CD4-positive, alpha-beta memory T cell (primary cell): Measurements from ENCODE around the gene DRAXIN. TPM values are rescaled to one million over a fixed set of nuclear protein-coding genes. Genes with fewer than 3 reads are reported as not detected.

ENCODE experiments used
- CTCF ChIA-PET: fragments of 350-600 bp; sonication (Branson Sonifier 250); formaldehyde crosslinking; loops from one replicate; lab custom pipeline; 2021; ENCODE audit warnings: inconsistent platforms; ENCODE audit not compliant: partially characterized antibody; lab: Charles Lee
- POLR2A ChIA-PET: fragments of 350-600 bp; sonication (Branson Sonifier 250); formaldehyde crosslinking; loops from one replicate; lab custom pipeline; 2021; ENCODE audit not compliant: partially characterized antibody; lab: Charles Lee
- DNase-seq, 5 donors: peaks; one replicate each; pipeline versions ENCODE4 v3.0.0 to v3.0.0-alpha.2; 2020 to 2022; ENCODE audit warnings: mixed read lengths in 1 of 5
- H3K27ac ChIP-seq: one replicate; pipeline ENCODE4 v1.7.0; 2013; ENCODE audit warnings: low read depth, low read length
- H3K27me3 ChIP-seq: 2 replicates; pipeline ENCODE4 v1.7.0; 2013; ENCODE audit warnings: mild to moderate bottlenecking, low read length, moderate library complexity; ENCODE audit not compliant: insufficient read depth
- H3K36me3 ChIP-seq: 2 replicates; pipeline ENCODE4 v1.7.0; 2013; ENCODE audit warnings: mild to moderate bottlenecking, low read length, moderate library complexity; ENCODE audit not compliant: insufficient read depth
- H3K4me1 ChIP-seq: 2 replicates; pipeline ENCODE4 v1.7.0; 2013; ENCODE audit warnings: mild to moderate bottlenecking, low read length, moderate library complexity; ENCODE audit not compliant: insufficient read depth
- H3K4me3 ChIP-seq, 2 donors: one replicate each; pipeline ENCODE4 v1.7.0; 2013; ENCODE audit warnings: low read length in 2 of 2, mild to moderate bottlenecking in 1 of 2
- H3K9me3 ChIP-seq, 2 donors: one replicate each; pipeline ENCODE4 v1.7.0; 2013; ENCODE audit warnings: low read length in 2 of 2, control low read depth in 1 of 2; ENCODE audit not compliant: control insufficient read depth in 1 of 2
- H3K27ac Mint-ChIP-seq, 7 donors: one replicate each; pipeline ENCODE4 v1.8.0; 2020 to 2021; ENCODE audit warnings: mixed read lengths in 7 of 7, mild to moderate bottlenecking in 6 of 7, inconsistent platforms in 3 of 7, moderate library complexity in 3 of 7
- H3K27me3 Mint-ChIP-seq, 2 donors: one replicate each; pipeline ENCODE4 v1.8.0; 2020 to 2021; ENCODE audit warnings: mixed read lengths in 2 of 2
- H3K36me3 Mint-ChIP-seq, 2 donors: one replicate each; pipeline ENCODE4 v1.8.0; 2020 to 2021; ENCODE audit warnings: mixed read lengths in 2 of 2, inconsistent platforms in 1 of 2, mild to moderate bottlenecking in 1 of 2
- H3K4me1 Mint-ChIP-seq, 4 donors: one replicate each; pipeline ENCODE4 v1.8.0; 2020 to 2021; ENCODE audit warnings: mixed read lengths in 4 of 4, mild to moderate bottlenecking in 1 of 4
- H3K4me3 Mint-ChIP-seq, 8 donors: one replicate each; pipeline ENCODE4 v1.8.0; 2020 to 2021; ENCODE audit warnings: mixed read lengths in 8 of 8, mild to moderate bottlenecking in 7 of 8, moderate library complexity in 6 of 8, inconsistent platforms in 3 of 8
- H3K9me3 Mint-ChIP-seq, 8 donors: one replicate each; pipeline ENCODE4 v1.8.0; 2020 to 2021; ENCODE audit warnings: mixed read lengths in 8 of 8, mild to moderate bottlenecking in 5 of 8, inconsistent platforms in 3 of 8, moderate library complexity in 1 of 8
- intact Hi-C: fragments of 100-400 bp; cut with micrococcal nuclease; formaldehyde crosslinking; loops from one replicate; pipeline ENCODE4 v1.15.1; 2023
- polyA plus RNA-seq, 2 donors: library from polyadenylated mRNA; unstranded; fragments of 300-500 nt; fragmentation: Illumina TruSeq; gene quantifications; one replicate each; pipeline ENCODE4 v1.2.3, GENCODE V29; 2021
- total RNA-seq, 2 experiments: library from RNA; stranded (reverse); gene quantifications; one replicate each; pipeline ENCODE4 v1.2.3, GENCODE V29; 2021

The DRAXIN gene
- total and polyA plus RNA-seq, 4 experiments from 2014 or later = 0.07 to 0.23 (median 0.17) TPM; not detected in 1

- H3K4me3 ChIP-seq = peak within 1 kb of the TSS; percentile 55 to 58
- no peaks in the 10 kb centered on the region for H3K9me3 ChIP-seq
- peak within 1 kb of the TSS; percentile 38 for H3K27ac ChIP-seq
- H3K27me3 Mint-ChIP-seq = no peaks in the 10 kb centered on the region
- H3K4me1 Mint-ChIP-seq = peaks cover 11 to 44% (median 31%) of the 10 kb centered on the region in 4 donors
- H3K27me3 ChIP-seq = no peaks in the 10 kb centered on the region
- peak; percentile 50 to 77 (median 67) for DNase-seq
- H3K9me3 Mint-ChIP-seq = no peaks in the 10 kb centered on the region
- ChIA-PET POLR2A (interaction anchor here (0.7 to 8.1 kb wide), 9 partner anchors 9 to 642 kb away, joined by 3 to 73 read pairs (median 4); partner anchors contain the start of genes AGTRAP, FBXO6, MAD2L2 and TARDBP), CTCF (interaction anchor here (1.0 to 13.4 kb wide), 7 partner anchors 10 to 66 kb away, joined by 3 to 165 read pairs (median 4); partner anchors contain the start of gene FBXO6)
- peak within 1 kb of the TSS in 5 of 7 donors; percentile 6 to 75 (median 60) for H3K27ac Mint-ChIP-seq
- intact Hi-C loops = loop anchor here (1.0 kb wide), 2 partner anchors 10 to 27 kb away; partner anchors contain the start of genes FBXO6 and MAD2L2
- H3K4me1 ChIP-seq = peaks cover 32% of the 10 kb centered on the region
- peaks cover 0 to 7% of the 10 kb centered on the region in 2 donors for H3K36me3 Mint-ChIP-seq
- H3K36me3 ChIP-seq = peaks cover 7% of the 10 kb centered on the region
- H3K4me3 Mint-ChIP-seq = peak within 1 kb of the TSS; percentile 66 to 84 (median 77)
Observed at GRCh38 chr1:11654137-11654938, 37.2 kb upstream of the DRAXIN start, which contains the start of the genes FBXO2 and FBXO44. Gene FBXO2 (minus strand): TSS chr1:11654429. CDS start chr1:11654340, 89 bp downstream. Gene FBXO44 (plus strand): TSS chr1:11654877. CDS start chr1:11655836, 959 bp downstream.

GRCh38 chr1:11654939-11655808 is 36.3 kb upstream of the DRAXIN start:
- intact Hi-C loops = loop anchor here (1.0 kb wide), 2 partner anchors 9 to 26 kb away; partner anchors contain the start of genes FBXO6 and MAD2L2
- Histone ChIP-seq H3K9me3 (no peaks in the 10 kb centered on the region), H3K27ac (peak overlapping the region; percentile 38), H3K27me3 (no peaks in the 10 kb centered on the region), H3K36me3 (peaks cover 7% of the 10 kb centered on the region), H3K4me3 (peak overlapping the region; percentile 55 to 58), H3K4me1 (peaks cover 24% of the 10 kb centered on the region)
- H3K27ac Mint-ChIP-seq = peak overlapping the region in 2 of 7 donors; percentile 46 to 75
- ChIA-PET CTCF (interaction anchor here (1.4 to 4.0 kb wide), 7 partner anchors 9 to 64 kb away, joined by 4 to 22 read pairs (median 6); partner anchors contain the start of gene FBXO6), POLR2A (interaction anchor here (0.5 to 8.1 kb wide), 10 partner anchors 9 to 393 kb away, joined by 3 to 73 read pairs (median 3); partner anchors contain the start of genes AGTRAP, FBXO6, MAD2L2 and MTOR)
- H3K9me3 Mint-ChIP-seq = no peaks in the 10 kb centered on the region
- H3K4me3 Mint-ChIP-seq = peak overlapping the region; percentile 66 to 84 (median 76)
- no peak for DNase-seq
- H3K36me3 Mint-ChIP-seq = peaks cover 0 to 11% of the 10 kb centered on the region in 2 donors
- no peaks in the 10 kb centered on the region for H3K27me3 Mint-ChIP-seq
- peaks cover 7 to 35% (median 26%) of the 10 kb centered on the region in 4 donors for H3K4me1 Mint-ChIP-seq

- ChIA-PET POLR2A (no interaction called here), CTCF (interaction anchor here (3.0 to 3.1 kb wide), 2 partner anchors 11 to 62 kb away, joined by 11 to 19 read pairs; no protein-coding TSS in a partner anchor)
- DNase-seq = no peak
- Histone ChIP-seq H3K27ac (no peak overlapping the region), H3K9me3 (no peaks in the 10 kb centered on the region), H3K36me3 (peaks cover 7% of the 10 kb centered on the region), H3K4me1 (peaks cover 11% of the 10 kb centered on the region), H3K4me3 (no peak overlapping the region), H3K27me3 (no peaks in the 10 kb centered on the region)
- intact Hi-C loops = no loop called here
- peaks cover 6 to 25% of the 10 kb centered on the region in 2 donors for H3K36me3 Mint-ChIP-seq
- H3K27me3 Mint-ChIP-seq = no peaks in the 10 kb centered on the region
- no peak overlapping the region for H3K4me3 Mint-ChIP-seq
- peak overlapping the region in 1 of 7 donors; percentile 47 for H3K27ac Mint-ChIP-seq
- no peaks in the 10 kb centered on the region for H3K9me3 Mint-ChIP-seq
- peaks cover 0 to 16% (median 10%) of the 10 kb centered on the region in 4 donors for H3K4me1 Mint-ChIP-seq
Observed at GRCh38 chr1:11657654-11658053, 33.9 kb upstream of the DRAXIN start.

- no peak overlapping the region for H3K27ac Mint-ChIP-seq
- DNase-seq = no peak
- H3K36me3 ChIP-seq = peaks cover 7% of the 10 kb centered on the region
- no peak overlapping the region for H3K4me3 ChIP-seq
- POLR2A ChIA-PET = no interaction called here
- intact Hi-C loops = no loop called here
- H3K9me3 ChIP-seq = no peaks in the 10 kb centered on the region
- CTCF ChIA-PET = interaction anchor here (1.0 to 1.6 kb wide), 3 partner anchors 8 to 52 kb away, joined by 3 to 5 read pairs (median 3); no protein-coding TSS in a partner anchor
- no peaks in the 10 kb centered on the region for H3K27me3 Mint-ChIP-seq
- peaks cover 6 to 25% of the 10 kb centered on the region in 2 donors for H3K36me3 Mint-ChIP-seq
- no peaks in the 10 kb centered on the region for H3K9me3 Mint-ChIP-seq
- H3K4me3 Mint-ChIP-seq = no peak overlapping the region
- peaks cover 15% of the 10 kb centered on the region for H3K4me1 ChIP-seq
- no peaks in the 10 kb centered on the region for H3K27me3 ChIP-seq
- no peak overlapping the region for H3K27ac ChIP-seq
- peaks cover 0 to 10% (median 8%) of the 10 kb centered on the region in 4 donors for H3K4me1 Mint-ChIP-seq
Observed at GRCh38 chr1:11658542-11658941, 33.0 kb upstream of the DRAXIN start.

GRCh38 chr1:11659748-11660147 is 31.8 kb upstream of the DRAXIN start:
- Mint-ChIP-seq H3K9me3 (no peaks in the 10 kb centered on the region), H3K27ac (no peak overlapping the region), H3K4me3 (no peak overlapping the region), H3K4me1 (peaks cover 0 to 10% (median 8%) of the 10 kb centered on the region in 4 donors), H3K27me3 (no peaks in the 10 kb centered on the region), H3K36me3 (peaks cover 6 to 25% of the 10 kb centered on the region in 2 donors)
- Histone ChIP-seq H3K9me3 (no peaks in the 10 kb centered on the region), H3K36me3 (peaks cover 7% of the 10 kb centered on the region), H3K27me3 (no peaks in the 10 kb centered on the region), H3K4me3 (no peak overlapping the region), H3K4me1 (peaks cover 18% of the 10 kb centered on the region), H3K27ac (no peak overlapping the region)
- intact Hi-C loops = no loop called here
- ChIA-PET POLR2A (interaction anchor here (1.1 kb wide), 1 partner anchor 60 kb away, joined by 5 read pairs; no protein-coding TSS in a partner anchor), CTCF (interaction anchor here (1.0 to 8.4 kb wide), 5 partner anchors 10 to 622 kb away, joined by 3 to 96 read pairs (median 4); no protein-coding TSS in a partner anchor)
- DNase-seq = no peak

- Histone ChIP-seq H3K27me3 (no peaks in the 10 kb centered on the region), H3K9me3 (no peaks in the 10 kb centered on the region), H3K36me3 (peaks cover 7% of the 10 kb centered on the region), H3K27ac (no peak overlapping the region), H3K4me3 (no peak overlapping the region), H3K4me1 (peaks cover 8% of the 10 kb centered on the region)
- Mint-ChIP-seq H3K36me3 (peaks cover 6 to 23% of the 10 kb centered on the region in 2 donors), H3K27me3 (no peaks in the 10 kb centered on the region), H3K4me3 (no peak overlapping the region), H3K27ac (no peak overlapping the region), H3K9me3 (no peaks in the 10 kb centered on the region), H3K4me1 (peaks cover 0 to under 1% (median 0%) of the 10 kb centered on the region in 4 donors)
- DNase-seq = no peak
- ChIA-PET POLR2A (no interaction called here), CTCF (interaction anchor here (8.4 kb wide), 1 partner anchor 58 kb away, joined by 96 read pairs; no protein-coding TSS in a partner anchor)
- intact Hi-C loops = no loop called here
Observed at GRCh38 chr1:11661103-11661502, 30.4 kb upstream of the DRAXIN start.
